Stimulated activated CD4-positive, alpha-beta T cell treated with anti-CD3 and anti-CD28 coated beads, Interleukin-1b, Interleukin-23, amount 100 ng/mL, for 4 hours (primary cell): Measurements from ENCODE around the gene PTPN18.
"Not testable (repeated sequence)": the region's sequence is repeated elsewhere in the genome, so short reads cannot be mapped to it uniquely, and the experiment has no call there.

ENCODE experiments used
- DNase-seq, 2 donors: peaks; one replicate each; pipeline ENCODE4 v3.0.0-alpha.2; 2020; ENCODE audit warnings: low read depth in 2 of 2

The PTPN18 gene

GRCh38 chr2:130381145-130381544, 25.3 kb downstream of the PTPN18 start:
- no peak for DNase-seq

- DNase-seq = no peak
These were observed 25.8 kb downstream of the PTPN18 start for GRCh38 chr2:130381619-130382018.

GRCh38 chr2:130382313-130382917, 26.6 kb downstream of the PTPN18 start:
- no peak for DNase-seq

- DNase-seq = no peak
These were observed 29.9 kb downstream of the PTPN18 start for GRCh38 chr2:130385709-130386108.

- no peak for DNase-seq
These were observed 31.2 kb downstream of the PTPN18 start for GRCh38 chr2:130387071-130387400.

GRCh38 chr2:130387804-130388203, 31.9 kb downstream of the PTPN18 start:
- DNase-seq = no peak

GRCh38 chr2:130388221-130388907, 32.5 kb downstream of the PTPN18 start:
- DNase-seq = no peak

GRCh38 chr2:130389358-130389757, 33.5 kb downstream of the PTPN18 start:
- no peak for DNase-seq

- DNase-seq = no peak
These were observed 33.9 kb downstream of the PTPN18 start for GRCh38 chr2:130389783-130390182.

GRCh38 chr2:130390460-130391057, 34.7 kb downstream of the PTPN18 start:
- no peak for DNase-seq

- peak; percentile 48 to 72 for DNase-seq
These were observed 35.4 kb downstream of the PTPN18 start for GRCh38 chr2:130391058-130391871.

- DNase-seq = no peak
These were observed 36.2 kb downstream of the PTPN18 start for GRCh38 chr2:130391872-130392670.

- no peak for DNase-seq
These were observed 37.6 kb downstream of the PTPN18 start for GRCh38 chr2:130393318-130393910.

- not testable (repeated sequence) for DNase-seq
These were observed 50.4 kb downstream of the PTPN18 start for GRCh38 chr2:130406280-130406679.

GRCh38 chr2:130416693-130417092, 60.8 kb downstream of the PTPN18 start:
- not testable (repeated sequence) for DNase-seq

- DNase-seq = not testable (repeated sequence)
These were observed 63.0 kb downstream of the PTPN18 start for GRCh38 chr2:130418845-130419244.
